ENCODE measurements around the gene CCDC148.

- TF ChIP-seq CTCF (conservative IDR thresholded peaks at IDR 0.05; ENCODE audit: low read depth in 2 of 2) (no peak), EZH2 (IDR thresholded peaks at IDR 0.05; ENCODE audit: low read depth, unreplicated experiment) (no peak), REST (IDR thresholded peaks at IDR 0.05; ENCODE audit: unreplicated experiment) (no peak), POLR2AphosphoS5 (IDR thresholded peaks at IDR 0.05; ENCODE audit: low read depth) (no peak)
- TF ChIP-seq, protein P1, sequence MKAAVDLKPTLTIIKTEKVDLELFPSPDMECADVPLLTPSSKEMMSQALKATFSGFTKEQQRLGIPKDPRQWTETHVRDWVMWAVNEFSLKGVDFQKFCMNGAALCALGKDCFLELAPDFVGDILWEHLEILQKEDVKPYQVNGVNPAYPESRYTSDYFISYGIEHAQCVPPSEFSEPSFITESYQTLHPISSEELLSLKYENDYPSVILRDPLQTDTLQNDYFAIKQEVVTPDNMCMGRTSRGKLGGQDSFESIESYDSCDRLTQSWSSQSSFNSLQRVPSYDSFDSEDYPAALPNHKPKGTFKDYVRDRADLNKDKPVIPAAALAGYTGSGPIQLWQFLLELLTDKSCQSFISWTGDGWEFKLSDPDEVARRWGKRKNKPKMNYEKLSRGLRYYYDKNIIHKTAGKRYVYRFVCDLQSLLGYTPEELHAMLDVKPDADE (IDR thresholded peaks at IDR 0.05), result no peak
Measured at GRCh38 chr2:158184001-158184400, 272.6 kb downstream of the CCDC148 start.

All from GM23338 (cell line).